HG03095 (cell line): ENCODE measurements around the gene UBE2F.
"Not testable (repeated sequence)": the region's sequence is repeated elsewhere in the genome, so short reads cannot be mapped to it uniquely, and the experiment has no call there.

ENCODE experiments used
- ATAC-seq: cut with Tn5 transposase; IDR thresholded peaks from one replicate; pipeline ENCODE4 v1.9.1; 2021; ENCODE audit warnings: moderate library complexity; ENCODE audit not compliant: unreplicated experiment

Gene UBE2F

GRCh38 chr2:238042090-238042489, 75.3 kb downstream of the UBE2F start:
- no peak for ATAC-seq

GRCh38 chr2:238042849-238043584, 76.2 kb downstream of the UBE2F start:
- ATAC-seq = no peak

GRCh38 chr2:238043851-238044250, 77.0 kb downstream of the UBE2F start:
- no peak for ATAC-seq

GRCh38 chr2:238045575-238045974, 78.8 kb downstream of the UBE2F start:
- no peak for ATAC-seq

DNA sequence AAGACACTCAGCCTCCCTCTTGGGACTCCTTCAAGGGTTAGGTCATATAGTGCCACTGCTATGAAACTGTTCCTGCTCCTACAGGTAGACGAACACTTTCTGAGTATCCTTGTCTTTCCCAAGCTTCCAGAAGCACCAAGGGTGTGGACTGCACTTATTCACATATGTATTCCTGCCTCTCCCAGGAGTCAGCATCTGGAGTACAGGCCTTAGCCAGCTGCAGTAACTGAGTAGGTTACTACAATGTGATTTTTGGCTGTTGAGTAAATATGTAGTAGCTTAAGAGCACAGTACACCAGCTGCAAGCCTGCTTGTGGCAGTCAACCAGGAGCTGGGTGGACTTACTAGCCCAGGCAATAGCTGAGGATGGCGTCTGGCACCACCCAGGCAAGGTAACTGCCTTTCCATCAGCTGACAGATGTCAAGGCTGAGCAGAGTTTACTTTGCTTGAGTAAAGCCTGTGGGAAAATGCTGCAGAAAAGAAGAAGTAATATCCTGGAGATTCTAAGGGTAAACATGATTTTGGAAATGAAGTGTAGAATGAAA, 80.0 kb downstream of the UBE2F start:
- ATAC-seq = no peak

DNA sequence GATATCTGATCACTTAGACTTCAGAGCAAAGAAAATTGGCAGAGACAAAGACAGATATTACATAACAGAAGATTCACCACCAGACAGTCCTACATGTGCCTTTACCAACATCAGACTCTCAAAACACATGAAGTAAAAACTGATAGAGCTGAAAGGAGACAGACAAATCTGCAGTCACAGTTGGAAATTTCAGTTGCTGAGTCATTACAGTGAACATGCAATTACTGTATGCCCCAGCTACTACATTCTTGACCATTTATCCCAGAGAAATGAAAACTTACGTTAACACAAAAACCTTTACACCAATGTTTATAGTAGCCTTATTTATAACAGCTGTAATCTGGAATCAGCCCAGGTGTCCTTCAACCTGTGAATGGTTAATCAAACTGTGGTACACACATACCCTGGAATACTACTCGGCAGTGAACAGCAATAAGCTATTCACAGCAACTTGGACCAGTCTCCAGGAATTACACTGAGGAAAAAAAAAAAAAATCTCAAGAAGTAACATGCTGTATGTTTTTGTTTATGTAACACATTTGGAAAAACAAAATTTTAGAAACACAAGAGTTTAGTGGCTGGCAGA, 86.5 kb downstream of the UBE2F start:
- no peak for ATAC-seq

DNA sequence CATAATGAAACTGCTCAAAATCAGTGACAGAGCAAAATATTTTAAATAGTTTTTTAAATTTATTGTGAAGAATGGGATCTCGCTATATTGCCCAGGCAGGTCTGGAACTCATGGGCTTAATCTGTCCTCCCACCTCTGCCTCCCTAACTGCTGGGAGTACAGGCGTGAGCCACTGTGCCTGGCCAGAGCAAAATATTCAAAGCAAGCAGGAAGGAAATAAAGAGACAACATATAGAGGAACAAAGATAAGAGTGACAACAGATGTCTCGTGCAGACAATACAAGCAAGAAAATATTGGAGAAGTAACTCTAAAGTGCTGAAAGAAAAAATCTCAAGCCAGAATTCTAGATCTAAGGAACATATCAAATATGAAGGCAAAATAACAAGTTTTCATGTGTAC, 89.0 kb downstream of the UBE2F start:
- no peak for ATAC-seq

GRCh38 chr2:238057696-238058575, 91.1 kb downstream of the UBE2F start:
- ATAC-seq = not testable (repeated sequence)

GRCh38 chr2:238059505-238059904, 92.7 kb downstream of the UBE2F start:
- ATAC-seq = no peak

DNA sequence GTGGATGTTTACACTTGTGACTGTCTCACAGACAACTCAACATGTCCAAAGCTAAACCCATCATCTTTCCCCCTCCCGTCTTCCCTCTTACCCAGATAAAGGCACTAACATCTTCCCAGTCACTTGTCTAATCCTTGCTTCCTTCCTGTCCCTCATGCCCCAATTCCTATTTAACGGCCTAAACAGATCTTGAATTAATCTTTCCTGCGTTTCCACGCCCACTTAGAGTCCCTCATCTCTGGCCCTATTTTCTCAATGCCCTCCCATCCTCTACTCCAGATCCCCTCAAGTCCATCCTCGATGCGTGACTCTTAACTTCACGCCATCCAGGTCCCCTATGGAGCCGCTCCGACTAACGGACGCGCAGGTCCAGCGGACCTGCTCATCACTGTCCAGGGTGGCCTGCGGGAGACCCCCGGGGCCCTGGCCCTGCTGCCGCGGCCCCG, 93.3 kb downstream of the UBE2F start:
- no peak for ATAC-seq

DNA sequence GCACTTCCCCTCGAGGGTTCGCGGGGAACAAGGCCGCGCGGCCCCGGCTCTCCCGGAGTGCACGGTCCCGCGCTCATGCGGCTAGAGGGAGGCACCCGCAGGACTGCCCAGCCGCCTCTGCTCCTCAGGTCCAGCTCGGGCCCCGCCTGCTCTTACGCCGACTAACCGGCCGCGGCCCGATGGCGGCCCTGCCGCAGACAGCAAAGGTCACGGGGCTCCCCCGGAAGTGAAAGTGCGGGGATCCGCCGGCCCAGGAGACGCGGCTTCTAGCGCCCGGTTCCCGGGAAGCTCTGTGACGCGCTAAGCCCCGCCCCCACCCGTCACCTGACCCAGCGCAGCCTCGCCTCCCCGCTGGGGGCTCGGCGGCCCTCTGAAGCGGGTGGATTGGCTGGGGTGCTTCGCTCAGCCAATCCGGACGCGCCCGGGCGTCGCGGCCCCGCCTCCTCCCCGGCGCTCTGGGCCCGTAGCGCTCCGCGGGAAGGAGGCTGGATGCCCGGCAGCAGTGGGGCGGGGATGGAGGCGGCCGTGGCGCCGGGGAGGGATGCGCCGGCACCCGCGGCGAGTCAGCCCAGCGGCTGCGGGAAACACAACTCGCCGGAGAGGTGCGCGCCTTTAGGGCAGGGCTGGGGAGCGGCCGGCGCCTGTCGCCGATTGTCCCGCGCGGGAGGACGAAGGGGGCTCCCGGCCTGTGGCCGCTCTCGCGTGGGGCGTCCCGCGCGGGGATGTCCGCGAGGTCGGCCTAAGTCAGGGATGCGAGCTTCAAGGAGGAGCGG, 93.9 kb downstream of the UBE2F start, which contains the start of gene SCLY:
SCLY (plus strand) TSS at position 460 of the 773 bp plus-strand sequence; CDS start at position 514, 54 bp downstream.
- ATAC-seq = peak; percentile 93

- ATAC-seq = peak; percentile 16
Measured at GRCh38 chr2:238061315-238062202, 94.7 kb downstream of the UBE2F start.

DNA sequence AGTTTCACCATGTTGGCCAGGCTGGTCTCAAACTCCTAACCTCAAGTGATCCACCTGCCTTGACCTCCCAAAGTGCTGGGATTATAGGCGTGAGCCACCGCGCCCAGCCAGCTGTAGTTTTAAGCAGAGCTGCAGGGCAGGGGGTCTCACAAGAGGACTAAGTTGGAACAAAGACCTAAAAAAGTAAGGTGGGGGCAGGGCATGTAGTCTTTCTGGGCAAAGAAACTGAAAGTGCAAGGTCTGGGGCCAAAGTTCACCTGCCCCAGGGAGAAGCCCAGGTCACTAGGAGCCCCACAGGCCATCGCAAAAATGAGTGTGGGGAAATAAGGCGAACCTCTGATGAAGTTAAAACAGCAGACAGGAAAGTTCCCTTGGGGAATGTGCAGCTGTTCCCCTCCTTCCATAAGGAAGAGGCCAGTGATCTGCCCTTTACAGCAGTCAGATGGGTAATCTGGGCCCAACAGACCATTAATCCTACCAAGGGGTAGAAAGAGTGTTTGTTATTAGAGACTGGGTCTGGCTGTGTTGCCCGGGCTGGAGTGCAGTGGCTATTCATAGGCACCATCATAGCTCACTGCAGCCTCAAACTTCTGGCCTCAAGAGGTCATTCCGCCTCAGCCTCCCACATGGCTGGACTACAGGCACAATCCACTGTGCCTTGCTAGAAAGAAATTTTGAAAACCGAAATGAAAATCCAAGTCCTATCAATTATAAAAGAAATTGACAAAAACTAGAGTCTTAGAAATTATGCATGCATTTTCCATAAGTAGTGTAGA, 96.8 kb downstream of the UBE2F start:
- no peak for ATAC-seq

- no peak for ATAC-seq
Measured at GRCh38 chr2:238064376-238064775, 97.6 kb downstream of the UBE2F start.

DNA sequence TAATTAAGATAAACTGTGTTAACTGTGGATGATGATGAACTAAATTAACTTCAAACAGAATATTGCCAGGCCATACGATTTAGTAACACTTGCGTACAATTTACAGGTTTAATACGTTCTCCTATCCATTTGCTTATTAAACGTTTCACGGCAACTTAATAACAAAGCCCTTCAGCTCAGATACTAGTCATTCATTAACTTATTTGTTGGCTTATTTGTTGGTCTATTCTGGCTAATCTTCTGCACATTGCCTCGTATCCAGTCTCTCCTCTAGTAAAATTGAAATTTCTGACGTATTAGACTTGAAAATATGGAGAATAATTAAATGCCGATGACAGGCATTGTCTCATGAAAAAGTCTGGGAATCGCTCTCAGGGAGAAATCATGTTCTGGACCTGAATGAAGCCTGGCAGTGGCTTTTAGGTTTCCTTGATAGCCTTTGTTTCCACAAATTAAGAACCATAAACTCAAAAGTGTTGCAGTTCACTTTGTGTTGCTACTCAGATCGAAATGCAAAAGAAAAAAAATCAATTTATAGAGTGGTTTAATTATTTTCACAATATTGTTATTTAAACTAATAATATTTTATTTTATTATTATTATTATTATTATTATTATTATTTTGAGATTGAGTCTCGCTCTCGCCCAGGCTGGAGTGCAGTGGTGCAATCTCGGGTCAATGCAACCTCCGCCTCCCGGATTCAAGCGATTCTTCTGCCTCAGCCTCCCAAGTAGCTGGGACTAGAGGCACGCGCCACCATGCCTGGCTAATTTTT, 98.4 kb downstream of the UBE2F start:
- no peak for ATAC-seq

- ATAC-seq = no peak
Measured at GRCh38 chr2:238066218-238066617, 99.4 kb downstream of the UBE2F start.

DNA sequence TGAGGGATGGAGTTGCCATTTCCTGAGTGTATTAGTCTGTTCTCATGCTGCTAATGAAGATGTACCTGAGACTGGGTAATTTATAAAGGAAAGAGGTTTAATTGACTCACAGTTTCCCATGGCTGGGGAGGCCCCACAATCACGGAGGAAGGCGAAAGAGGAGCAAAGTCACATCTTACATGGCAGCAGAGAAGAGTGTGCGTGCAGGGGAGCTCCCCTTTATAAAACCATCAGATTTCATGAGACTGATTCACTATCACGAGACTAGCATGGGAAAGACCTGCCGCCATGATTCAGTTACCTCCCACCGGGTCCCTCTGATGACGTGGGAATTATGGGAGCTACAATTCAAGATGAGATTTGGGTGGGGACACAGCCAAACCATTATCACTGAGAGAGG, 99.9 kb downstream of the UBE2F start:
- ATAC-seq = not testable (repeated sequence)

GRCh38 chr2:238067939-238068338, 101.1 kb downstream of the UBE2F start:
- no peak for ATAC-seq
